Astrocyte (in vitro differentiated cells and primary cell): ENCODE measurements around the gene SCP2D1.

Experiments used
- EZH2 ChIP-seq: IDR thresholded peaks from 2 replicates; pipeline ENCODE4 v1.6.1; 2012; ENCODE audit warnings: mild to moderate bottlenecking, low read length, inconsistent platforms; ENCODE audit not compliant: insufficient read depth
- TF ChIP-seq, protein P1 (sequence below): IDR thresholded peaks from 2 replicates; pipeline ENCODE4 v1.5.1; 2011; ENCODE audit warnings: low read depth, mild to moderate bottlenecking, inconsistent platforms, low read length, moderate library complexity; ENCODE audit not compliant: insufficient read depth

GRCh38 chr20:18813483-18813882, at the start of gene SCP2D1:
- TF ChIP-seq, protein P1, sequence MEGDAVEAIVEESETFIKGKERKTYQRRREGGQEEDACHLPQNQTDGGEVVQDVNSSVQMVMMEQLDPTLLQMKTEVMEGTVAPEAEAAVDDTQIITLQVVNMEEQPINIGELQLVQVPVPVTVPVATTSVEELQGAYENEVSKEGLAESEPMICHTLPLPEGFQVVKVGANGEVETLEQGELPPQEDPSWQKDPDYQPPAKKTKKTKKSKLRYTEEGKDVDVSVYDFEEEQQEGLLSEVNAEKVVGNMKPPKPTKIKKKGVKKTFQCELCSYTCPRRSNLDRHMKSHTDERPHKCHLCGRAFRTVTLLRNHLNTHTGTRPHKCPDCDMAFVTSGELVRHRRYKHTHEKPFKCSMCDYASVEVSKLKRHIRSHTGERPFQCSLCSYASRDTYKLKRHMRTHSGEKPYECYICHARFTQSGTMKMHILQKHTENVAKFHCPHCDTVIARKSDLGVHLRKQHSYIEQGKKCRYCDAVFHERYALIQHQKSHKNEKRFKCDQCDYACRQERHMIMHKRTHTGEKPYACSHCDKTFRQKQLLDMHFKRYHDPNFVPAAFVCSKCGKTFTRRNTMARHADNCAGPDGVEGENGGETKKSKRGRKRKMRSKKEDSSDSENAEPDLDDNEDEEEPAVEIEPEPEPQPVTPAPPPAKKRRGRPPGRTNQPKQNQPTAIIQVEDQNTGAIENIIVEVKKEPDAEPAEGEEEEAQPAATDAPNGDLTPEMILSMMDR = no peak
- no peak for TF ChIP-seq EZH2
